IMR-90 (cell line): ENCODE measurements around the gene VEGFA. TPM values are rescaled to one million over a fixed set of nuclear protein-coding genes. Genes with fewer than 3 reads are reported as not detected.
A peak's percentile ranks its signal among the peaks of the same experiment; 100 is the strongest.

Experiments
- ATAC-seq: fragments of 200-7000 bp; cut with Tn5 transposase; 2 replicates; pipeline ENCODE4 v1.9.1; 2020; ENCODE audit warnings: low read depth, mild to moderate bottlenecking, moderate library complexity
- BruUV-seq: library from RNA; stranded (reverse); fragments of 400-500 nt; replicated peaks from 2 replicates; lab custom pipeline; 2021; lab: Mats Ljungman, UMichigan
- CTCF ChIA-PET: fragments of 300-600 bp; formaldehyde crosslinking; extraction: SDS; loops from one replicate; lab custom pipeline; 2021; ENCODE audit warnings: antibody characterized with exemption; lab: Yijun Ruan, JAX
- POLR2A ChIA-PET: fragments of 300-600 bp; sonication (Branson Sonifier 250); formaldehyde crosslinking; loops from one replicate; lab custom pipeline; 2022; ENCODE audit warnings: antibody characterized with exemption; ENCODE audit not compliant: unreplicated experiment; lab: Charles Lee
- DNase-seq: peaks from one replicate; pipeline ENCODE4 v3.0.0; 2013
- H2AFZ ChIP-seq: replicated peaks from 2 replicates; pipeline ENCODE3; 2013; ENCODE audit warnings: low read length, mild to moderate bottlenecking; ENCODE audit not compliant: poor library complexity
- H2AK5ac ChIP-seq: 2 replicates; pipeline ENCODE4 v1.6.1; 2013; ENCODE audit warnings: low read depth, low read length, inconsistent platforms
- H2AK9ac ChIP-seq: replicated peaks from 2 replicates; pipeline ENCODE3; 2013; ENCODE audit warnings: mild to moderate bottlenecking, low read depth, low read length, moderate library complexity; ENCODE audit not compliant: poor library complexity
- H2BK120ac ChIP-seq: 2 replicates; pipeline ENCODE4 v1.6.1; 2013; ENCODE audit warnings: low read depth, low read length, inconsistent platforms
- H2BK15ac ChIP-seq: 3 replicates; pipeline ENCODE4 v1.6.1; 2013; ENCODE audit warnings: low read depth, low read length, inconsistent platforms
- H2BK20ac ChIP-seq: 2 replicates; pipeline ENCODE4 v1.6.1; 2013; ENCODE audit warnings: low read depth, mild to moderate bottlenecking, inconsistent platforms, low read length, moderate library complexity
- H2BK5ac ChIP-seq: 2 replicates; pipeline ENCODE4 v1.6.1; 2013; ENCODE audit warnings: mild to moderate bottlenecking, low read depth, low read length, inconsistent platforms; ENCODE audit not compliant: poor library complexity, severe bottlenecking
- H3K14ac ChIP-seq: replicated peaks from 2 replicates; pipeline ENCODE4 v1.6.1; 2013; ENCODE audit warnings: low read depth, low read length, inconsistent platforms
- H3K18ac ChIP-seq: 2 replicates; pipeline ENCODE4 v1.6.1; 2013; ENCODE audit warnings: low read depth, low read length, control low read depth
- H3K23ac ChIP-seq: 2 replicates; pipeline ENCODE4 v1.6.1; 2013; ENCODE audit warnings: low read depth, low read length, inconsistent platforms
- H3K27ac ChIP-seq: 2 replicates; pipeline ENCODE4 v1.5.1; 2013; ENCODE audit warnings: mild to moderate bottlenecking, control low read depth, low read length; ENCODE audit not compliant: insufficient read depth
- H3K27me3 ChIP-seq: 2 replicates; pipeline ENCODE4 v1.6.1; 2013; ENCODE audit warnings: low read length; ENCODE audit not compliant: control insufficient read depth, insufficient read depth
- H3K36me3 ChIP-seq: 2 replicates; pipeline ENCODE4 v1.6.1; 2013; ENCODE audit warnings: low read length, mixed read lengths; ENCODE audit not compliant: control insufficient read depth, insufficient read depth
- H3K4ac ChIP-seq: 2 replicates; pipeline ENCODE4 v1.6.1; 2013; ENCODE audit warnings: low read depth, low read length, inconsistent platforms
- H3K4me1 ChIP-seq: 2 replicates; pipeline ENCODE4 v1.6.1; 2013; ENCODE audit warnings: low read length, mixed read lengths; ENCODE audit not compliant: control insufficient read depth, insufficient read depth
- H3K4me2 ChIP-seq: 2 replicates; pipeline ENCODE4 v1.6.1; 2013; ENCODE audit warnings: low read depth, mild to moderate bottlenecking, control low read depth, low read length, moderate library complexity
- H3K4me3 ChIP-seq: 2 replicates; pipeline ENCODE4 v1.5.1; 2013; ENCODE audit warnings: low read depth, mild to moderate bottlenecking, control low read depth, low read length, moderate library complexity; ENCODE audit not compliant: insufficient read depth
- H3K56ac ChIP-seq: 2 replicates; pipeline ENCODE4 v1.6.1; 2013; ENCODE audit warnings: low read length, inconsistent platforms; ENCODE audit not compliant: insufficient read depth; ENCODE audit errors: extremely low read depth
- H3K79me1 ChIP-seq, 2 experiments: 2 replicates each; pipeline ENCODE4 v1.6.1; 2013; ENCODE audit warnings: low read length in 2 of 2, inconsistent platforms in 1 of 2, low read depth in 1 of 2
- H3K9ac ChIP-seq: 2 replicates; pipeline ENCODE4 v1.6.1; 2013; ENCODE audit warnings: low read depth, low read length, control low read depth
- H3K9me1 ChIP-seq: 2 replicates; pipeline ENCODE4 v1.6.1; 2013; ENCODE audit warnings: low read length, inconsistent platforms; ENCODE audit not compliant: insufficient read depth
- H3K9me3 ChIP-seq: 2 replicates; pipeline ENCODE4 v1.6.1; 2013; ENCODE audit warnings: low read length; ENCODE audit not compliant: control insufficient read depth, insufficient read depth
- H4K20me1 ChIP-seq: 2 replicates; pipeline ENCODE4 v1.6.1; 2013; ENCODE audit warnings: low read length, inconsistent platforms; ENCODE audit not compliant: insufficient read depth
- H4K5ac ChIP-seq: 2 replicates; pipeline ENCODE4 v1.6.1; 2013; ENCODE audit warnings: mild to moderate bottlenecking, low read depth, low read length, control low read depth
- H4K8ac ChIP-seq, 2 experiments: 2 replicates each; pipeline ENCODE4 v1.6.1; 2013; ENCODE audit warnings: low read depth in 2 of 2, low read length in 2 of 2, control low read depth in 1 of 2, inconsistent platforms in 1 of 2
- H4K91ac ChIP-seq: 2 replicates; pipeline ENCODE4 v1.6.1; 2013; ENCODE audit warnings: low read depth, low read length, inconsistent platforms; ENCODE audit not compliant: insufficient read depth
- BHLHE40 ChIP-seq: fragments of 150-350 bp; IDR thresholded peaks from 2 replicates; pipeline ENCODE4 v1.6.1; 2016; ENCODE audit warnings: mild to moderate bottlenecking, low read depth, low read length
- CEBPB ChIP-seq: IDR thresholded peaks from 2 replicates; pipeline ENCODE4 v1.6.1; 2012; ENCODE audit warnings: low read depth, low read length, improper control_type of control experiment
- CHD1 ChIP-seq: IDR thresholded peaks from 2 replicates; pipeline ENCODE4 v1.6.1; 2012; ENCODE audit warnings: low read depth, low read length, improper control_type of control experiment
- MAFK ChIP-seq: IDR thresholded peaks from 2 replicates; pipeline ENCODE4 v1.6.1; 2012; ENCODE audit warnings: low read depth, low read length, improper control_type of control experiment
- MAZ ChIP-seq: IDR thresholded peaks from 2 replicates; pipeline ENCODE4 v1.6.1; 2012; ENCODE audit warnings: low read depth, mild to moderate bottlenecking, low read length, improper control_type of control experiment, moderate library complexity, borderline replicate concordance
- MXI1 ChIP-seq: IDR thresholded peaks from 2 replicates; pipeline ENCODE4 v1.6.1; 2012; ENCODE audit warnings: low read depth, mild to moderate bottlenecking, low read length, moderate library complexity, borderline replicate concordance
- POLR2A ChIP-seq: IDR thresholded peaks from 2 replicates; pipeline ENCODE4 v1.6.1; 2012; ENCODE audit warnings: mild to moderate bottlenecking, low read depth, low read length
- RAD21 ChIP-seq: IDR thresholded peaks from 2 replicates; pipeline ENCODE4 v1.6.1; 2012; ENCODE audit warnings: low read length, improper control_type of control experiment
- RCOR1 ChIP-seq: IDR thresholded peaks from 2 replicates; pipeline ENCODE4 v1.6.1; 2012; ENCODE audit warnings: mild to moderate bottlenecking, low read length, improper control_type of control experiment; ENCODE audit not compliant: insufficient replicate concordance
- WGBS, 2 experiments: methylation state at CpG; one replicate each; pipeline versions ENCODE4 v1.1.5 to v1.1.7; 2013; ENCODE audit warnings: missing lambda C conversion rate in 2 of 2; ENCODE audit not compliant: insufficient read length in 1 of 2; ENCODE audit errors: extremely low coverage in 2 of 2; 5-methylcytosine and 5-hydroxymethylcytosine counted together
- dilution Hi-C: fragments of 300-500 bp; cut with HindIII; formaldehyde crosslinking; loops from one replicate; pipeline ENCODE4 v1.14.3; 2018; ENCODE audit warnings: low sequenced_read_pairs; ENCODE audit not compliant: unreplicated experiment
- in situ Hi-C: fragments of 300-500 bp; cut with MboI; formaldehyde crosslinking; loops from 3 replicates; pipeline ENCODE4 v1.14.3; 2019; ENCODE audit warnings: low sequenced_read_pairs, inconsistent platforms, mixed read lengths
- intact Hi-C: fragments of 100-400 bp; cut with micrococcal nuclease; formaldehyde crosslinking; loops from 2 replicates; pipeline ENCODE4 v1.10.0; 2022
- polyA plus RNA-seq, 3 experiments: library from polyadenylated mRNA; depleted of rRNA; stranded (reverse); fragments of >200 nt; gene quantifications; 2 replicates each; pipeline ENCODE4 v1.2.3, GENCODE V29; 2012; ENCODE audit warnings: low replicate concordance in 1 of 3
- total RNA-seq: library from RNA; depleted of rRNA; stranded (reverse); fragments of >200 nt; gene quantifications from 2 replicates; pipeline ENCODE4 v1.2.3, GENCODE V29; 2012
- TF ChIP-seq, protein P1 (sequence below): conservative IDR thresholded peaks from 2 replicates; pipeline ENCODE4 v1.5.1; 2012; ENCODE audit warnings: mild to moderate bottlenecking, low read depth, low read length, improper control_type of control experiment
- TF ChIP-seq, protein P2 (sequence below): fragments of 150-350 bp; IDR thresholded peaks from 2 replicates; pipeline ENCODE4 v1.6.1; 2017; ENCODE audit warnings: mild to moderate bottlenecking, antibody characterized with exemption, low read length, low read depth

VEGFA gene
- total and polyA plus RNA-seq, 2 of the 4 experiments (the other 2 are of a cell fraction): 190 to 234 TPM

DNA sequence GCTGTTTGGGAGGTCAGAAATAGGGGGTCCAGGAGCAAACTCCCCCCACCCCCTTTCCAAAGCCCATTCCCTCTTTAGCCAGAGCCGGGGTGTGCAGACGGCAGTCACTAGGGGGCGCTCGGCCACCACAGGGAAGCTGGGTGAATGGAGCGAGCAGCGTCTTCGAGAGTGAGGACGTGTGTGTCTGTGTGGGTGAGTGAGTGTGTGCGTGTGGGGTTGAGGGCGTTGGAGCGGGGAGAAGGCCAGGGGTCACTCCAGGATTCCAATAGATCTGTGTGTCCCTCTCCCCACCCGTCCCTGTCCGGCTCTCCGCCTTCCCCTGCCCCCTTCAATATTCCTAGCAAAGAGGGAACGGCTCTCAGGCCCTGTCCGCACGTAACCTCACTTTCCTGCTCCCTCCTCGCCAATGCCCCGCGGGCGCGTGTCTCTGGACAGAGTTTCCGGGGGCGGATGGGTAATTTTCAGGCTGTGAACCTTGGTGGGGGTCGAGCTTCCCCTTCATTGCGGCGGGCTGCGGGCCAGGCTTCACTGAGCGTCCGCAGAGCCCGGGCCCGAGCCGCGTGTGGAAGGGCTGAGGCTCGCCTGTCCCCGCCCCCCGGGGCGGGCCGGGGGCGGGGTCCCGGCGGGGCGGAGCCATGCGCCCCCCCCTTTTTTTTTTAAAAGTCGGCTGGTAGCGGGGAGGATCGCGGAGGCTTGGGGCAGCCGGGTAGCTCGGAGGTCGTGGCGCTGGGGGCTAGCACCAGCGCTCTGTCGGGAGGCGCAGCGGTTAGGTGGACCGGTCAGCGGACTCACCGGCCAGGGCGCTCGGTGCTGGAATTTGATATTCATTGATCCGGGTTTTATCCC lies at the start of gene VEGFA (continued):
- TF ChIP-seq, protein P1, sequence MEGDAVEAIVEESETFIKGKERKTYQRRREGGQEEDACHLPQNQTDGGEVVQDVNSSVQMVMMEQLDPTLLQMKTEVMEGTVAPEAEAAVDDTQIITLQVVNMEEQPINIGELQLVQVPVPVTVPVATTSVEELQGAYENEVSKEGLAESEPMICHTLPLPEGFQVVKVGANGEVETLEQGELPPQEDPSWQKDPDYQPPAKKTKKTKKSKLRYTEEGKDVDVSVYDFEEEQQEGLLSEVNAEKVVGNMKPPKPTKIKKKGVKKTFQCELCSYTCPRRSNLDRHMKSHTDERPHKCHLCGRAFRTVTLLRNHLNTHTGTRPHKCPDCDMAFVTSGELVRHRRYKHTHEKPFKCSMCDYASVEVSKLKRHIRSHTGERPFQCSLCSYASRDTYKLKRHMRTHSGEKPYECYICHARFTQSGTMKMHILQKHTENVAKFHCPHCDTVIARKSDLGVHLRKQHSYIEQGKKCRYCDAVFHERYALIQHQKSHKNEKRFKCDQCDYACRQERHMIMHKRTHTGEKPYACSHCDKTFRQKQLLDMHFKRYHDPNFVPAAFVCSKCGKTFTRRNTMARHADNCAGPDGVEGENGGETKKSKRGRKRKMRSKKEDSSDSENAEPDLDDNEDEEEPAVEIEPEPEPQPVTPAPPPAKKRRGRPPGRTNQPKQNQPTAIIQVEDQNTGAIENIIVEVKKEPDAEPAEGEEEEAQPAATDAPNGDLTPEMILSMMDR: peak; percentile 97

DNA sequence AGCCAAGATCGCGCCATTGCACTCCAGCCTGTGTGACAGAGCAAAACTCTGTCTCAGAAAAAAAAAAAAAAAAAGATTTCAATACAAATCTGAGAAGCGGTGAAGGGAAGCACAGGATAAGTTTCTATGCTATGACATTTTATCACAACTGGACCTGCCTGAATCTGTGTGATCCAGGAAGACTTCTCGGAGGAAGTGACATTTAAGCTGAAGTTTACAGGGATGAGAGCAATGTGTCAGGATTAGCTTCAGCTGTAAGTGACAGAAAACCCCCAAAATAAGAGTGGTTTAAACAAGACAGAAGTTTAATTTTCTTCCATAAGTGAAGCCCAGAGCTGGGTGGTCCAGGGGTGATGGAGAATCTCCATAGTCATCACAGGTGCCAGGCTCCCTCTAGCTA lies 49.0 kb upstream of the VEGFA start:
- intact Hi-C loops (no loop called here), in situ Hi-C loops (no loop called here), dilution Hi-C loops (no loop called here)
- Histone ChIP-seq H3K18ac (no peak overlapping the region), H3K27ac (no peak overlapping the region), H2BK120ac (no peak overlapping the region), H3K14ac (no peak overlapping the region), H2BK20ac (no peak overlapping the region), H4K8ac (no peak overlapping the region), H3K36me3 (no peaks in the 10 kb centered on the region), H3K9ac (no peak overlapping the region), H3K4ac (no peak overlapping the region), H2AK9ac (no peak overlapping the region), H4K5ac (no peak overlapping the region), H3K4me2 (no peak overlapping the region), H3K27me3 (peaks cover 18% of the 10 kb centered on the region), H3K9me3 (no peaks in the 10 kb centered on the region), H4K20me1 (no peaks in the 10 kb centered on the region), H3K4me1 (peaks cover 20% of the 10 kb centered on the region), H3K4me3 (no peak overlapping the region), H3K23ac (no peak overlapping the region), H2BK5ac (no peak overlapping the region), H3K56ac (no peak overlapping the region), H3K9me1 (peaks cover 14% of the 10 kb centered on the region; the same call in 1 of the 2 replicates), H3K79me1 (no peaks in the 10 kb centered on the region), H2BK15ac (no peak overlapping the region), H4K91ac (no peak overlapping the region), H2AK5ac (no peak overlapping the region), H2AFZ (no peak overlapping the region)
- WGBS, 2 experiments: no CpG with 5 or more reads among the region's 4 CpGs
- DNase-seq: no peak
- no TSS peak for BruUV-seq
- ChIA-PET POLR2A (no interaction called here), CTCF (no interaction called here)
- ATAC-seq: no peak
- no peak for TF ChIP-seq POLR2A
- no peak for TF ChIP-seq CHD1
- TF ChIP-seq, protein P2, sequence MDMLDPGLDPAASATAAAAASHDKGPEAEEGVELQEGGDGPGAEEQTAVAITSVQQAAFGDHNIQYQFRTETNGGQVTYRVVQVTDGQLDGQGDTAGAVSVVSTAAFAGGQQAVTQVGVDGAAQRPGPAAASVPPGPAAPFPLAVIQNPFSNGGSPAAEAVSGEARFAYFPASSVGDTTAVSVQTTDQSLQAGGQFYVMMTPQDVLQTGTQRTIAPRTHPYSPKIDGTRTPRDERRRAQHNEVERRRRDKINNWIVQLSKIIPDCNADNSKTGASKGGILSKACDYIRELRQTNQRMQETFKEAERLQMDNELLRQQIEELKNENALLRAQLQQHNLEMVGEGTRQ: no peak
- no peak for TF ChIP-seq MXI1
- no peak for TF ChIP-seq RAD21
- no peak for TF ChIP-seq MAZ
- TF ChIP-seq MAFK: no peak
- no peak for TF ChIP-seq BHLHE40
- TF ChIP-seq CEBPB: no peak
- TF ChIP-seq RCOR1: no peak
- TF ChIP-seq, protein P1: no peak
